Liver (tissue), 3 donors: ENCODE results near the gene NIPSNAP3A.

Source experiments
- EGR1 ChIP-seq, 2 donors: IDR thresholded peaks; 2 replicates each; pipeline ENCODE4 v1.6.1; 2016 to 2018; ENCODE audit warnings: antibody characterized with exemption in 2 of 2, low read depth in 2 of 2
- GABPA ChIP-seq, 2 donors: IDR thresholded peaks in 1 of 2; conservative IDR thresholded peaks in 1 of 2; 2 replicates each; pipeline ENCODE4 v1.6.1; 2016; ENCODE audit warnings: antibody characterized with exemption in 2 of 2, mild to moderate bottlenecking in 1 of 2, moderate library complexity in 1 of 2
- JUND ChIP-seq, 2 donors: IDR thresholded peaks; 2 replicates each; pipeline ENCODE4 v1.6.1; 2016; ENCODE audit warnings: antibody characterized with exemption in 2 of 2
- MAX ChIP-seq: IDR thresholded peaks from 2 replicates; pipeline ENCODE4 v1.6.1; 2016; ENCODE audit warnings: antibody characterized with exemption
- RAD21 ChIP-seq, 2 donors: IDR thresholded peaks; 2 replicates each; pipeline ENCODE4 v1.6.1; 2016; ENCODE audit warnings: antibody characterized with exemption in 2 of 2, mild to moderate bottlenecking in 2 of 2
- REST ChIP-seq: IDR thresholded peaks from 2 replicates; pipeline ENCODE4 v1.6.1; 2016; ENCODE audit warnings: antibody characterized with exemption, mild to moderate bottlenecking
- RXRA ChIP-seq, 2 donors: IDR thresholded peaks; 2 replicates each; pipeline ENCODE4 v1.6.1; 2017 to 2018; ENCODE audit warnings: antibody characterized with exemption in 2 of 2, mild to moderate bottlenecking in 1 of 2
- SP1 ChIP-seq: IDR thresholded peaks from 2 replicates; pipeline ENCODE4 v1.6.1; 2018; ENCODE audit warnings: antibody characterized with exemption, mild to moderate bottlenecking
- TAF1 ChIP-seq: conservative IDR thresholded peaks from 2 replicates; pipeline ENCODE4 v1.6.1; 2016; ENCODE audit warnings: antibody characterized with exemption, mild to moderate bottlenecking
- YY1 ChIP-seq: IDR thresholded peaks from 2 replicates; pipeline ENCODE4 v1.6.1; 2016; ENCODE audit warnings: antibody characterized with exemption, mild to moderate bottlenecking
- TF ChIP-seq, protein P1 (sequence below): fragments of 150-350 bp; IDR thresholded peaks from 2 replicates; pipeline ENCODE4 v1.5.1; 2017; ENCODE audit warnings: improper control_type of control experiment, low read depth, low read length; ENCODE audit not compliant: missing input control
- TF ChIP-seq, protein P2 (sequence below): IDR thresholded peaks from 2 replicates; pipeline ENCODE4 v1.6.1; 2016; ENCODE audit warnings: antibody characterized with exemption
- donor health status: healthy.
- donor health status: healthy.

DNA sequence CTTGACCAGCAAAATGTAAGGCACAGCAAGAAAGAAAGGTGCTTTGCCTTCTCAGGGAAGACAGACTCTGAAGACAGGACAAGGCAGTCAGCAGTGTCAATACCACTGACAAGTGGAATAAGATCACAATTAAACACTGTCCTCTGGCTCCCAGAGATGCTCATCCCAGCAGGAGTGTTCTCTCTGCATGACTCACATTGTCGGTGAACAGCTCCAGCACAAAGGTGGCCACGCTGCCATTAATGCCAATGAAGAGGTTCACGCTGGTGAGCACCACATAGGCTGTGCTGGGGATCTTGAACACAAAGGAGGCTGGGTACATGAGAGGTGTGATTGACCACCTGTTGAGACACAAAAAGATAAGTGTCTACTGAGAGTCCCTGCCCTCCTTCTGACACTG is 48.4 kb downstream of the NIPSNAP3A start:
- TF ChIP-seq, protein P1, sequence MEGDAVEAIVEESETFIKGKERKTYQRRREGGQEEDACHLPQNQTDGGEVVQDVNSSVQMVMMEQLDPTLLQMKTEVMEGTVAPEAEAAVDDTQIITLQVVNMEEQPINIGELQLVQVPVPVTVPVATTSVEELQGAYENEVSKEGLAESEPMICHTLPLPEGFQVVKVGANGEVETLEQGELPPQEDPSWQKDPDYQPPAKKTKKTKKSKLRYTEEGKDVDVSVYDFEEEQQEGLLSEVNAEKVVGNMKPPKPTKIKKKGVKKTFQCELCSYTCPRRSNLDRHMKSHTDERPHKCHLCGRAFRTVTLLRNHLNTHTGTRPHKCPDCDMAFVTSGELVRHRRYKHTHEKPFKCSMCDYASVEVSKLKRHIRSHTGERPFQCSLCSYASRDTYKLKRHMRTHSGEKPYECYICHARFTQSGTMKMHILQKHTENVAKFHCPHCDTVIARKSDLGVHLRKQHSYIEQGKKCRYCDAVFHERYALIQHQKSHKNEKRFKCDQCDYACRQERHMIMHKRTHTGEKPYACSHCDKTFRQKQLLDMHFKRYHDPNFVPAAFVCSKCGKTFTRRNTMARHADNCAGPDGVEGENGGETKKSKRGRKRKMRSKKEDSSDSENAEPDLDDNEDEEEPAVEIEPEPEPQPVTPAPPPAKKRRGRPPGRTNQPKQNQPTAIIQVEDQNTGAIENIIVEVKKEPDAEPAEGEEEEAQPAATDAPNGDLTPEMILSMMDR: no peak
- TF ChIP-seq SP1 (no peak), RAD21 (IDR thresholded peaks at IDR 0.05) (no peak), RXRA (IDR thresholded peaks at IDR 0.05) (no peak), GABPA (IDR thresholded peaks at IDR 0.05 in 1 of 2, conservative IDR thresholded peaks at IDR 0.05 in 1 of 2) (no peak), YY1 (no peak), REST (no peak), JUND (IDR thresholded peaks at IDR 0.05) (no peak), TAF1 (no peak), MAX (no peak), EGR1 (IDR thresholded peaks at IDR 0.05; ENCODE audit: low read depth in 2 of 2) (no peak)
- TF ChIP-seq, protein P2, sequence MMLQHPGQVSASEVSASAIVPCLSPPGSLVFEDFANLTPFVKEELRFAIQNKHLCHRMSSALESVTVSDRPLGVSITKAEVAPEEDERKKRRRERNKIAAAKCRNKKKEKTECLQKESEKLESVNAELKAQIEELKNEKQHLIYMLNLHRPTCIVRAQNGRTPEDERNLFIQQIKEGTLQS: no peak
